ENCODE results near the gene RNU6-1.

Gene RNU6-1

GRCh38 chr15:67861983-67862382 lies 22.1 kb upstream of the RNU6-1 start:
- in situ Hi-C loops (cut with MboI; ENCODE audit: low sequenced_read_pairs, unreplicated experiment) = loop anchor here (25.0 kb wide), 2 partner anchors 200 to 300 kb away; partner anchors contain the start of gene PIAS1
- no peak for TF ChIP-seq CTCF (IDR thresholded peaks at IDR 0.05; ENCODE audit: borderline replicate concordance, control extremely low read depth, extremely low read depth, insufficient read depth, missing control alignments)
- DNase-seq (ENCODE audit: low spot score) = no peak

GRCh38 chr15:67859331-67859946 lies 19.6 kb upstream of the RNU6-1 start:
- DNase-seq (ENCODE audit: low spot score) = no peak
- in situ Hi-C loops (cut with MboI; ENCODE audit: low sequenced_read_pairs, unreplicated experiment) = loop anchor here (25.0 kb wide), 2 partner anchors 203 to 303 kb away; partner anchors contain the start of gene PIAS1

GRCh38 chr15:67857220-67857619 lies 17.4 kb upstream of the RNU6-1 start:
- no peak for TF ChIP-seq CTCF (IDR thresholded peaks at IDR 0.05; ENCODE audit: borderline replicate concordance, control extremely low read depth, extremely low read depth, insufficient read depth, missing control alignments)
- DNase-seq (ENCODE audit: low spot score) = no peak
- in situ Hi-C loops (cut with MboI; ENCODE audit: low sequenced_read_pairs, unreplicated experiment) = loop anchor here (25.0 kb wide), 2 partner anchors 205 to 305 kb away; partner anchors contain the start of gene PIAS1

More at GRCh38 chr15:67859331-67859946, 19.6 kb upstream of the RNU6-1 start:
- TF ChIP-seq CTCF (IDR thresholded peaks at IDR 0.05; ENCODE audit: borderline replicate concordance, control extremely low read depth, extremely low read depth, insufficient read depth, missing control alignments) = no peak

GRCh38 chr15:67855842-67856241 lies 16.0 kb upstream of the RNU6-1 start:
- in situ Hi-C loops (cut with MboI; ENCODE audit: low sequenced_read_pairs, unreplicated experiment) = loop anchor here (25.0 kb wide), 2 partner anchors 206 to 306 kb away; partner anchors contain the start of gene PIAS1
- DNase-seq (ENCODE audit: low spot score) = no peak
- TF ChIP-seq CTCF (IDR thresholded peaks at IDR 0.05; ENCODE audit: borderline replicate concordance, control extremely low read depth, extremely low read depth, insufficient read depth, missing control alignments) = no peak

GRCh38 chr15:67854358-67854757 lies 14.5 kb upstream of the RNU6-1 start:
- DNase-seq (ENCODE audit: low spot score) = no peak
- no peak for TF ChIP-seq CTCF (IDR thresholded peaks at IDR 0.05; ENCODE audit: borderline replicate concordance, control extremely low read depth, extremely low read depth, insufficient read depth, missing control alignments)
- in situ Hi-C loops (cut with MboI; ENCODE audit: low sequenced_read_pairs, unreplicated experiment) = loop anchor here (25.0 kb wide), 2 partner anchors 208 to 308 kb away; partner anchors contain the start of gene PIAS1

GRCh38 chr15:67853454-67853853 lies 13.6 kb upstream of the RNU6-1 start:
- in situ Hi-C loops (cut with MboI; ENCODE audit: low sequenced_read_pairs, unreplicated experiment) = loop anchor here (25.0 kb wide), 2 partner anchors 209 to 309 kb away; partner anchors contain the start of gene PIAS1
- no peak for TF ChIP-seq CTCF (IDR thresholded peaks at IDR 0.05; ENCODE audit: borderline replicate concordance, control extremely low read depth, extremely low read depth, insufficient read depth, missing control alignments)
- DNase-seq (ENCODE audit: low spot score) = no peak

Data from GM13976 (cell line).